Stimulated activated CD4-positive, alpha-beta T cell treated with anti-CD3 and anti-CD28 coated beads, Interleukin-2, amount 100 ng/mL, for 24 hours (primary cell): ENCODE results near the gene POLR1A.

Experiments
- DNase-seq, 2 donors: peaks; one replicate each; pipeline ENCODE4 v3.0.0-alpha.2; 2020

The POLR1A gene

DNA sequence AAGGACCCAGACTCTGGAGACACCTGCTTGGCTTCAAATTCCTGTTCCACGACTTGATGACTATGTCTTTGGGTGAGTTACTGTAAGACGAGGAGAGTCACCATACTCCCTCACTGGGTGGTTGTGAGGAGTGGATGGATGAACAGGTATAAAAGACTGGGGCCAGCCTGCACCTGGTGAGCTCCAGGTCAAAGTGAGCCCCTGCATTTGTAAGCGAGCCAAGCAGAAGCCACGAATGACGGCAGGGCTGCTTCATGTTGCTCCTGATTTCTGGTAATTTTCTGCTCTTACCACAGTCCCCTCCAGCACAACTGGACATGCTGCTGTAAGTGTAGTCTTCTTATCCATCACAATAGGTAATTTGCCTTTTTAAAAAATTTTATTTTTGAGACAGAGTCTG lies 86.6 kb downstream of the POLR1A start:
- no peak for DNase-seq

GRCh38 chr2:86017901-86018896 lies 87.5 kb downstream of the POLR1A start:
- no peak for DNase-seq

- no peak for DNase-seq
Measured at GRCh38 chr2:86016581-86016980, 89.1 kb downstream of the POLR1A start.

DNA sequence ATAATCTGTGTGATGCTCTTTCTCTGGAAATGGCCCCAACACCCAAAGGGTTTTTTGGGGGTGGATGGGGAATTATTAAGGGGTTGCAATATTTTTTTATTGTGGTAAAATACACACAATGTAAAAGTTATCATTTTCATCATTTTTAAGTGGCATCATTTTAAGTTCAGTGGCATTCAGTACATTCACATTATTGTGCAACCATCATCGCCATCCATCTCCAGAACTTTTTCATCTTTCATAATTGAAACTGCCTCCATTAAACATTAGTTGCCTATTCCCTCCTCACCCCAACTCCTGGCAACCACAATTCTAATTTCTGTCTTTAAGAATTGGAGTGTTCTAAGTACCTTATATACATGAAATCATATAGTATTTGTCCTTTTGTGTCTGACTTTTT lies 90.0 kb downstream of the POLR1A start:
- DNase-seq: no peak

GRCh38 chr2:86015006-86015405 lies 90.7 kb downstream of the POLR1A start:
- DNase-seq: no peak

GRCh38 chr2:86014493-86014892 lies 91.2 kb downstream of the POLR1A start:
- DNase-seq: no peak

DNA sequence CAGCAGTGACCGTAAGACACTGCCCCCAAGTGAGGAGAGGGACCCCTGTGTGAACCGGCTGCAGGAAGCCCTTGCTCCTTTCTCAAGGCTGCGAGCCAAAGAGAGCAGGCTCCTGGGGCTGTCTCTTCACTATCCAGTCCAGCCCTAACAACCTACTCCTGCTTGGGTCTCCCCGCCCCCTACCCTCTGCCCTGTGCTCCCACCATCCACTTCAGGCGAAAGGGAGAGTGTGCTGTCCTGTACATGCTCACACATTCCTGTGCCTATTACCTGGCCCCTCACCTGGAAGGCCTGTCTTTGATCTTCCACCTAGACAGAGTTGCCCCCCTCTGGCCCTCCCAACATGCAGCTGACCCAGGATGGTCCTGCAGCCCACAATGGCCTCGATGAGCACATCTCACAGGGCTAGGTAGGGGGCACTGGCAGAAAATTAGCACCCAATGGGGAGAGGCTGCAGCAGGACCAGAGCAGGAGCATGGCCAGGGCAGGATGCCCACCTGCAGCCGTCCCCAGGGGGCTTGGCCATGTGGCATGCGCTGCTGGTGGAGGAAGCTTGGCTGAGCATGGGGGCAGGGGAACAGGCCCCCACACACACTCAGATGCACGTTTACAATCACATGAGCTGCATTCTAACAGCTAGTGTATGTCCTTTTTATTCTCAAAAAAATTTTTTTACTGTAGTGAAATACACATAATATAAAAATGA lies 93.5 kb downstream of the POLR1A start:
- DNase-seq: no peak

DNA sequence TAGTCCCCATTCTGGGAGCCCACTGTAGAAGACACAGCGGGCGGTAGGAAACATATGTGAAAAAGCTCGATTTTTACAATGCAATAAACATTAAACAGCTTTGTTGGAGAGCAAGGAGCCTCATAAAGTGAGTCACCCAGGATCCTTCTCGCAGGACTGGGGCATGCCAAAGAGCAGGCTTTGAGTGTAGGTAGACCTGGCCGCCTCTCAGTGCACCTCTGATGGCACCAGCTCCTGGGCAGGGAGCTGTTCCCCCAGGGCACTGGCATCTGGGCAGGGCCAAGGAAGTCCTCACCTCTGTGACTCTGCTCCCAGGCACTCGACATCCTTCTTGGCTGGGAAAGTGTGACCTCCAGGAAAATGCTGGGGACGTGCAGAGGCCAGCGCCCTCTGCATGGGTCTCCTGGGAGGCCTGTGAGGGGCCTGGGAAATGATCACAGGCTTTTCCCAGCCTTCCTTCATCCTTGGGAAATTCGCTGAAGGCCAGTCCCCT lies 94.2 kb downstream of the POLR1A start:
- no peak for DNase-seq

DNA sequence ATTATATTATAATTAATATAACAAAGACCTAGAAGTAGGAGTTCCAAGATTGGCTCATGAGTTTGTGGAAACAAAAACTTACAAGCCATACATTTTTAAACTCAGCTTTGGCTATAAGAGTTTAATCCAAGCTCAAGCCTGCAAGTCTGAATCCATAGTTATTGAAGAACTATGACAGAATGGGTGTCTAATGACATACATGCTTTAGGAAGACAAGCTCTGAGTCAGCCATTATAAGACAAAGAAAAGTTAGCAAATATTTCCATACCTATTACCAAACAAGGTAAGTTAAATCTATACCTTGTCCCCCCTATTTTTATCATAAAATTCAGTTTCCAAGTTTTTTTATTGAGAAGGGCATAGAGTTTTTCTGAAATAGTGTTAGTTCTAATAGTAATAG lies 95.6 kb downstream of the POLR1A start:
- DNase-seq: no peak

- DNase-seq: no peak
Measured at GRCh38 chr2:86006524-86006923, 99.2 kb downstream of the POLR1A start.

DNA sequence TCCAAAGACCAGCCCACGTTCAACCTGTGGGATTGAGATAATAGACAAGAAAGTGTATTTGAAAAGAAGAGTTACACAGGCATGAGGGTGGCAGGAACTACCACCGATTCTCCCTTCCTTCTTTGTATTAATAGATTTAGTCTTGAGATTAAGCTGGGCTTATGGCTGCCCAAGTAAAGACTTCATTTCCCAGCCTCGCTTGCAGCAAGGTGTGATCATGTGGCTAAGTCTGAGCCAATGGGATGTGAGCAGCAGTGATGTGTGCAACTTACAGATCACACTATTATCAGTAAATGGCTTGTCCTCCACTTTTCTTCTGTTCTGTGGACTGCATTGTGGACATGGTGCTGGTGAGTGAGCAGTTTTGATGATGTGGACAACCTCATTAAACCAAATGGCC lies 101.7 kb downstream of the POLR1A start:
- no peak for DNase-seq

DNA sequence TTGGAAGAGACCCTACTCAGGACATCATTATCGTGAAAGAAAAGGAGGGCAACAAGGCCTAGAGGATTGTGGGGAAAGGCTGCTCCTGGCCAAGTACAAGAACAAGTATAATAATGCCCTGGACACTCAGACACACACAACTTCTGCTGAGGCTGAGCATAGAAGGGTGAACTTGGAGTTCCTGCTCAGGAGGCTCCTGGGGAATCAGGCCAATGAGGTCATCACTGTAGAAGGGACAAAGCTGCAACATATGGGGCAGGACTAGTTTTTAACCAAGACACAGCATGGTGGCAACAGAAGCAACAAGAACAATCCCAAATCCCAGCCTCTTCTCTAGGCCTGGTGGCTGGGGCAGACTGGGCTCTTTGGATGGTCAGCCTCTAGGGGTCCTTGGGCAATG lies 102.6 kb downstream of the POLR1A start:
- no peak for DNase-seq

DNA sequence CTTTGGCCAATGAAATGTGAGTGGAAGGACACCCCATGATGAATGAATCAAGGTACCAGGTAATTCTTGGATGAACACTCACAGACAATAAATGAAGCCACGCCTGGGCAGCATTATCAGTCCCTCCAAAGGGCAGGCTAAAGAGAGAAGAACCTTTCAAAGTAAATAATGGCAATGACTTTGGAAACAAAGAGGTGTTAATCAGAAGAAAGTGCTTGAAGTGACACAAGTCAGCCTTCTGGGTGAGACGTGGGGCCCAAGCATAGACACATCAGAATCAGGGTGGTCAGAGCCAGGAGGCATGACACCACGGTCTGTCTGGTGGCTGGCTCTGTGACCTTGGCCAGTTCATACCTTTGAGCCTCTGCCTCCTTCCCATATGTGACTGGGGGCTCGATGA lies 103.3 kb downstream of the POLR1A start:
- DNase-seq: no peak

GRCh38 chr2:86001326-86001725 lies 104.4 kb downstream of the POLR1A start:
- DNase-seq: no peak

DNA sequence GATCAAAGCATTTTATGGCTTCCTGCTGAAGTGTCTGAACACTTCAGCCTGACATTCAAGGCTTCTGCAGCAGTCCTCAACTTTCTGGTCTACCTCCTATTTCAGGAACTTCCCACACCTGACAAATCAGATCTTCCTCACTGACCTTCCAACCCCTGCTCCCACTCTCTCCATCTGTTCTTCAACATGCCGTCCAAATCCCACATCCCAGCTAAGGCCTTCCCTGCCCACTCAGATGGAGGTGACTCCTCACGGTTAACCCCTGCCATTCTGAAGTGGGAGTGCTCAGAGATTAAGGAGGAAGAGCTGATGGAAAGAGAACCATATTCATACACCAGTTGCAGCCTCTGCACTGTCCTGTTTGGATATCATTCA lies 104.8 kb downstream of the POLR1A start:
- no peak for DNase-seq

GRCh38 chr2:86000131-86000937 lies 105.4 kb downstream of the POLR1A start:
- DNase-seq: no peak

- DNase-seq: peak; percentile 33 to 42
Measured at GRCh38 chr2:85999061-85999831, 106.4 kb downstream of the POLR1A start.

- no peak for DNase-seq
Measured at GRCh38 chr2:85998071-85998991, 107.4 kb downstream of the POLR1A start.

DNA sequence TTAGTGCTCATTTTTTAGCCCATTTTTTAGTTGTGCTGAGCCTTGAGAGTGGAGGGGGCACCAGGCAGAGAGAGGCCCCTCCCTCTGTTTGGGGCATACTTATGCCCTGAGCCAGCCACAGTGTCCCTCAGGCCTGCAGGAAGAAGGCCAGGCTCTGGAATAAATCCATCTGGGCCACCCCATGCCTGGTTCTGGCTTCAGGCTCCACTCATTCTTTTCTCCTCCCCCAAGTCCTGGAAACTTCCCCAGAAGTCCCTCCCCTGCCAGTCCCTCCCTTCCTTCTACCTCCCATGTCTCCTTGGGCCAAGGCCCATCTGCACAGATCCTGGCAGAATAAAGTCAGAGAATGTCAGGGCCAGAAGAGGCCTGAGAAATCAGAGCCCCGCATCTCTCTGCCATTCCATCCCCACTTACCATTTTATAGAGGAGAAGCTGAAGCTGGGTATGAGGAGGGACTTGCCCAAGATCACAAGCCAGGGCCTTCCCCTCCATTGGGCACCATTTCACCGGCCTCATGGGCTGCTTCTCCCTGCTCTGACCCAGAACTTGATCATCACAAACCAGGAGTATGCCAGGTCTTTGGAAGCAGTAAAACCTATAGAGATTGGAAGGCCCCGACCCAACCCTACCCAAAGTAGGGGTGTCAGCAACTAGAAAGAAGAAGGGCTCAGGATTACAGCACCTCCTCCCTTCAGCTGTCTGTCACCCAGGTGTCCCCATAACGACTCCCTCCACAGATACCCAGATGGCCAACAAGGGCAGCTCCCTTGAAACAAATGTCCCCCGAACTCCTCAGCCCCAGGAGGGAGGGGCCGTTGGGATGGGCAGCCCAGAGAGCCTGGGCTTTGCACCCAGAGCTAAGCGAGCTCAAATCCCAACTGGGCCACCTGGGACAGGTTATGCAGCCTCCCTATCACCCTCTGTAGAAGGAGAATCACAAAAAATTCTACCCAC lies 108.4 kb downstream of the POLR1A start:
- no peak for DNase-seq

DNA sequence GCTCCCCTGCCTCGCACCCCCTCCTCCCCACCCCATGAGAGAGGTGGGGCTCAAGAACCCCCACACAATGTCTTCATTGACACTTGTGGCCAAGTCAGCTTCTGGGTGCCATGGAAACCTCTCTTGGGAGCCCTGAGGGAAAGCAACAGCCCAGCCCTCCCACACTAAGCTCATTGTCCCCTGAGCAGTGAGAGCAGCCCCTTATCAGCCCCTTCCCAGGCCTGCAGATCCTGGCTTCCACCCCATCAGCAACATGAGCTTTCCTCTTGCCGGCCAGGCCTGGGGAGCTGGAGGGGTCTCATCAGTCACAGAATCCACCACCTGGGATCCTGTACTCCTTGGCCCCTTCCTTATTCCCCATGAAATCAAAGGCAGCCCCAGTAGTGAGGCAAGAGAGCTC lies 109.1 kb downstream of the POLR1A start:
- DNase-seq: no peak
